NCI-H1694 (cell line): ENCODE data around the gene PLEKHD1.
A peak's percentile ranks its signal among the peaks of the same experiment; 100 is the strongest.

ENCODE experiments used
- DNase-seq: peaks from one replicate; lab custom pipeline; 2025; lab: John Stamatoyannopoulos, UW

PLEKHD1 gene

GRCh38 chr14:69547701-69548348, 63.3 kb downstream of the PLEKHD1 start:
- no peak for DNase-seq

DNA sequence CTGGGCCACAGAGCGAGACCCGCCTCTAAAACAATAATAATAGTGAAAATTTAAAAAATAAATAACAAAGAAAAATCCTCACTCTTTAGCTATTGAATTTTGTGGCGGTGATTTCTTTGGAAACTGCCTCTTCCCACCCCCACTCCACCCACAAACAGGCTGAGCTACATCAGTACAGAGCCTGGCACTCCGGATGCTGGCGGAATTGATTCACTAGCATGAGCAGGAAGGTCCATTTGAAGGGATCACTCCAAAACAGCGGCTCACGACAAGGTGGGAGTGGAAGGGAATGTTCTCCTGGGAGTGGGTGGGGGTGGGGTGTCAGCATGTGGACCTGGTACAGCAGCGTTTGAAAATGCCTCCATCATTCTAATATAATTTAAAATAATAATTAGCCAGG, 64.0 kb downstream of the PLEKHD1 start:
- no peak for DNase-seq

GRCh38 chr14:69551511-69551910, 67.0 kb downstream of the PLEKHD1 start:
- DNase-seq: no peak

DNA sequence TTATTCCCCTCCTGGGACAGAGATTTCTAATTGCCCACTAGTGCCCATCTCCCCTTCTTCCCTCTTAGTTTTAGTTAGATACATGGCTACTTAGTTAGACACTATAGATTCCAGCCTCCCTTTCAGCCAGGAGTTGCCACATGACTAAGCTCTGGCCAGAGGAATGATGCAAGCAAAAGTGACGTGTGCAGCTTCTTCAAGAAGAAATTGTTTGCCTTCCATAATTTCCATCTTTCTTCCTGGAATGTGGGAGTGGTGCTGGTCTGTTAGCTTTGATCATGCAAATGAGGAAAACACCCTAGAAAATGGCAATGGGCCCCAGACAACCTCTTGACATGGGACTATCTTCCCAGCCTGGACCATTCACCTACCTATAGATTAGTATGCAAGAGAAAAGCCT, 68.7 kb downstream of the PLEKHD1 start:
- DNase-seq: no peak

DNA sequence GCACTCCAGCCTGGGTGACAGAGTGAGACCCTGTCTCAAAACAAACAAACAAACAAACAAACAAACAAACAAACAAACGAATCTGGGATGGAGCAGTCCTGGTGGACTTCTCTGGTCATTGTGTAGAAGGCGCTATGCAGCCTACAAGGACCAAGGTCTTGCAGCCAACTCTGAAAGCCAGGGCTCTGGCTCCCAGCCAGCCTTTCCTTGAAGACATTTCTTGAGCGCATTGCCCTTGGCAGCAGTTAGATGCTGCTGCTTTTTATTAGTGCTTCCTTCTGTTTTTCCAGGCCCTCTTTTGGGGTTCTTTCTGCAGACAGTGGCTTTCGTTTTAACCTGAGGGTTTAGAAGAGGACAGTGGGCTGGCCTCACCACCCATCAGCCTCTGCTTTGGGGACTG, 70.0 kb downstream of the PLEKHD1 start:
- DNase-seq: no peak

GRCh38 chr14:69558774-69559173, 74.2 kb downstream of the PLEKHD1 start:
- DNase-seq: no peak

GRCh38 chr14:69559581-69560011, 75.1 kb downstream of the PLEKHD1 start:
- DNase-seq: peak; percentile 96

DNA sequence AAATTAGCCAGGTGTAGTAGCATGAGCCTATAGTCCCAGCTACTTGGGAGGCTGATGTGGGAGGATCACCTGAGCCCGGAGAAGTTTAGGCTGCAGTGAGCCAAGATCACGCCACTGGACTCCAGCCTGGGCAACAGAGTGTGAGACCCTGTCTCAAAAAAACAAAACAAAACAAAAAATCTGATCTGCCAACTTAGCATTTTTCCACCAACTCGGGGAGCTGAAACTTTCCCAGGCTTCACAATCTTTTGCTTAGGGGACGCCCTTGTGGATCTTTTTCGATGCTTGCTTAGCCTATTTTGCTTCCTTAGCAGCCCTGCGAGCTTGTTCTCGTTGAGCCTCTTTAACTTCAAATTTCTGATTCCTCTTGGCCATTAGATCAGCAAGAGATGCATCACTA, 76.3 kb downstream of the PLEKHD1 start:
- DNase-seq: no peak

GRCh38 chr14:69561893-69562292, 77.4 kb downstream of the PLEKHD1 start:
- DNase-seq: no peak

DNA sequence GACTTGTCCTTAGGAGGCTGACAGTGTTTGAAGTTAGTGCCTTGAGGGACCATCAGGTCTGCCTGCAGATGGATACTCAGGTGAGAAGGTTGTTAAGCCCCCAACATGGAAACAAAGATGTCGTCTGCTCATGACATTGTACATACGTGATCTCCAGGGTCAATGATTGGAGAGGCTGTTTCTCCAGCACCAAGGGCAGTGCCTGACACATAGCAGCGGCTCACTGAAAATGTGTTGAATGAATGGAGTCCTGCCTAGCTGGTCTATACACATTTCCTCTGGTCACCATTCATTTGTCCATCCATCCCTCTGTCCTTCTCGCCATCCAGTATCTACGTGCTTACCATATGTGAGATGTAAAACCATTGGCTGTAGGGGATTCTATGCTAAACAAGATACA, 83.0 kb downstream of the PLEKHD1 start:
- no peak for DNase-seq

DNA sequence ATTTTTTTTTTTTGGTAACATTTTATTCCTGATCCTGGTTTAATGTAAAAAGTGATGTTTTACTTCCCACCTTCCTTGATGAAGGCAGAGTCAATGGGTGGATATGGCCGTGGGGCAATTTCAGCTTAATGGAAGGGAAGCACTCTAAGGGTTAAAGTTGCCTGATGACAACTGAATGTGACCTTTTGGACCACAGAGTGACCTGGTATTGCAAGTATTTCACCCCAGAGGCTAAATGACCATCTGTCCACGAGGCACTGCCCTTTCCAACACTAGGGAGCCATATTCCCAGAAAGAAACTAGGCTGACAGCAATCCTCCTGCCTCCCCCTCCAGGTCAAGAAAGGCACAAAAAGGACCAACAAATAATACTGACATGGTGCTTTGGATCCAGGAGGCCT, 85.3 kb downstream of the PLEKHD1 start:
- DNase-seq: no peak

DNA sequence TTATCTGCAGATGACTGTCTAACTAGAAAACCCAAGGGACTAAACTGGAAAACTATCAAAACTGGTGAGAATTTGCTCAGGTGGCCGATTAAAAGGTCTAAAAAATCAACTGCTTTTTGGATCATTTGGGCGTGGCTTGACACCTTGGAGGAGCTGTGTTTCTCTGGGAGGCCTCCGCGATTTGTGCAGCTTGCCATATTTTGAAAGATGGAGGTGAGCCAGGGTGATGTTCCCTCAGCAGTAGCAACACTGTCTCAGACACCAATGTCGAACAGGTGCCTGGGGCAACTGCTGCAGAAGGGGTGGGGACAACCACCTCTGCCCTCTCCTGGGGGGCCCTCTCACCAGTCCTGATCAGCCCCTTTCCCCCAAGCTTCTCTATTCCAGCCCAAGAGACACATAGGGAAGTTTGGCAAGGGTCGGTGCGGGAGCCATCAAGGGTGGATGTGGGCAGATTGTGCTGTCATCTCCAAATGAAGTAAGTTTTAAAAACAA, 86.4 kb downstream of the PLEKHD1 start:
- no peak for DNase-seq

GRCh38 chr14:69571449-69572029, 87.0 kb downstream of the PLEKHD1 start:
- DNase-seq: no peak

- DNase-seq: no peak
Measured at GRCh38 chr14:69572030-69572840, 87.7 kb downstream of the PLEKHD1 start.

GRCh38 chr14:69572841-69573135, 88.3 kb downstream of the PLEKHD1 start:
- no peak for DNase-seq

GRCh38 chr14:69573205-69573830, 88.8 kb downstream of the PLEKHD1 start:
- DNase-seq: no peak

DNA sequence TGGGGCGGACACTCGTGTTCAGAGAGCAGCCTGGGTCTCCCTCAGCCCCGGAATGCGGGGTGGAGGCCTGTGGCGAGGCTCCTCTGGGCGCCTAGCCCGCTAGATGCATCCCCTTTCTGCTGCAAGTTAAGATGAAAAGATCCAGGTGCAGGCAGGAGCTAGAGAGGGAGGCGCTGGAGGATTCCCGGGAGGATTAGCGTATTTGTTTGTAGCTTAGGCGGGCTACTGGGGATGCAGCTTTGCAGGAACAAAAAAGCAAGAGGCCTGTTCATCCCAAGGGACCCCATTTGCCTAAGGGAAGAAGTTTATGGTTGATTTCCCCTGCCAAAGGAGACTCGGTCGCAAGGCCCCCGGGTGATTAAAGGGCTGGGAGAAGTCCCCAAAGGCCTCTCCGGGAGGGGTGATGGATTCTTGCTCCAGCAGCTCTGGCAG, 89.3 kb downstream of the PLEKHD1 start:
- DNase-seq: peak; percentile 61

GRCh38 chr14:69574263-69574953, 89.9 kb downstream of the PLEKHD1 start, which contains the start of gene CCDC177:
CCDC177 (minus strand) TSS chr14:69574871; CDS start chr14:69573622, 1,249 bp downstream.
- DNase-seq: peak; percentile 83

GRCh38 chr14:69574954-69575295, 90.4 kb downstream of the PLEKHD1 start:
- DNase-seq: no peak

GRCh38 chr14:69579476-69579875, 94.9 kb downstream of the PLEKHD1 start:
- no peak for DNase-seq

DNA sequence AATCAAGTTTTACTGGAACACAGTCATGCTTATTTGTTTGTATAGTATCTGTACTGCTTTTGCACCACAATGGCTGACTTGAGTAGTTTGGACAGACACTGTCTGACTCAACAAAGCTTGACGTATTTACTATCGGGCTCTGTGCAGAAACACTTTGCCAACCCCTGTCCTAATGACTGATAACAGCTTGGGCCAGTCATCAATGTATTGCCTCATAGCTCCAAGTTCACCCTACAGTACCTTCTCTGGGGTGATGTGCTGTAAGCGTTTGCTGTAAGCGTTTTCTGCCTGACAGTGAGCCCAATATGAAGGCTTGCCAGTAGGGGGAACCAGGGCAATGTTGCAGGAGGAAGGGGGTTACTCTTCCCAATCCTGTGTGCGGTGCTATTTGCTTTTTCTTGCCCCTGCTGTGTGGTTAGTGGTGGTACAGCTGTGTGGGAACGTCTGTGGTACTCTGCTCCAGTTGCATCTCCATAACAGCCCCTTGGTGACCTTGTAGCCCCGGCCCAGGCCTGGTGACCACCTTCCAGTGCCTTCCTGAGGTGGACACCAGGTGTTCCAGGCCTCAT, 95.6 kb downstream of the PLEKHD1 start:
- DNase-seq: peak; percentile 91
